Mononuclear cell (primary cell): ENCODE results near the gene CHST7. TPM values are rescaled to one million over a fixed set of nuclear protein-coding genes. Genes with fewer than 3 reads are reported as not detected.

ENCODE experiments used
- H3K27me3 ChIP-seq: 2 replicates; pipeline ENCODE4 v1.6.0; 2011; ENCODE audit warnings: low read length, control low read depth; ENCODE audit not compliant: insufficient read depth
- H3K4me1 ChIP-seq: 2 replicates; pipeline ENCODE4 v1.5.1; 2011; ENCODE audit warnings: mild to moderate bottlenecking, low read length, control low read depth; ENCODE audit not compliant: insufficient read depth
- H3K4me3 ChIP-seq: 2 replicates; pipeline ENCODE4 v1.5.1; 2011; ENCODE audit warnings: mild to moderate bottlenecking, low read length, moderate library complexity
- H3K9me3 ChIP-seq: 2 replicates; pipeline ENCODE4 v1.5.1; 2011; ENCODE audit warnings: low read depth, mild to moderate bottlenecking, control low read depth, low read length
- total RNA-seq: library from RNA; depleted of rRNA; stranded (reverse); fragments of >200 nt; gene quantifications from one replicate; pipeline ENCODE4 v1.2.3, GENCODE V29; 2012

CHST7 gene
- total RNA-seq, 1 donor, result 24.7 TPM

DNA sequence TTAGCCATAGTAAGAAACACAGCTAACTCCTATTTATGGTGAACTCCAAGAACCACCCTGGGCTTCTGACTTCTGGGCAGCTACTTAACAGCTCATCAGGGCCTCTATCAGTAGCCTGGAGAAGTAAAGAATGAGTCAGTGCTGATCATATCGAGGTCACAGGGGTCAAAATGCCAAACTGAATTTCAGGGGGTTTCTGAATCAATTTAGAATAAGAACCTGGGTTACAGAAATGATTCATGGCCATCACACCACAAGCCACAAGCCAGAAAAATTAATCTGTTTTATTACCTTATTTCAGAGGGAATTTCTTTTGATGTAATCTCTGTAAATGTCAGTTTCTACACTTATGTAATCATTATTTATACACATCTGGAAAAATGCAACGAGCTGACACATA lies 64.4 kb downstream of the CHST7 start:
- Histone ChIP-seq H3K9me3 (no peaks in the 10 kb centered on the region), H3K27me3 (no peaks in the 10 kb centered on the region), H3K4me3 (no peak overlapping the region), H3K4me1 (no peaks in the 10 kb centered on the region)

DNA sequence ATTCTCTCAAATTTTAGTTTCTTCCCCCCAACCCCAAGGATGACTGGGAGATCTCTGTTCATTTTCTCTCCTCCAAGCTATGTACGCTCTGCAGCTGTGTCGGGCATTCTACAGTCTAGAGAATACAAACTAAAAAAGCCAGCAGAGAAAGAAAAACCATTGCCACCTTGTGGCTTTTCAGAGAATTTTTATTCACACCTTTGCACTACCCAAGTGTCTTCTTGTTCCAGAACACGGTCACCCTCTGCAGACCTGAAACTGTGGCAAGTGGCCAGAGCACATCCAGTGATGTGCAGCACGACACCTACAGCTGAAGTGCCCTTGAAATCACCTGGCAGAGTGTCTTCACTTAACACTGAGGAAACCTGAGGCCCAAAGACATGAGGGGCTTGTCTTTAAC lies 68.6 kb downstream of the CHST7 start:
- Histone ChIP-seq H3K4me1 (no peaks in the 10 kb centered on the region), H3K9me3 (no peaks in the 10 kb centered on the region), H3K4me3 (no peak overlapping the region), H3K27me3 (no peaks in the 10 kb centered on the region)

DNA sequence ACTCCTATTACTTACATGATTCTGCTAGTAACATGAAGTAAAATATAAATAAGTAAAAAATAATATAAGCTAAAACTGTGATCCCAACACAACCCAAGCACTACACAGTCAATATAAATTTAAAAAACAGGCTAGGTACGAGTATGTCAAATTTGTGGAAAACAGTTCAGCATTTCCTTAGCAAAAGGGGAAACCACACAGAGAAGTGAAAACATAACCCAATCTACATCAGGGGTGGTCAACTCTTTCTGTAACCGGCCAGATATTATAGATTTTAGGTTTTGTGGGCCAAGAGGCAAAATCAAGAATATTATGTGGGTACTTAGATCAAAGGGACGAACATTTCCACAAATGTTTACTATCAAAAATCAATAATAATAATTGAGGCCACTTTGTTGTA lies 70.1 kb downstream of the CHST7 start:
- no peak overlapping the region for H3K4me3 ChIP-seq
- no peaks in the 10 kb centered on the region for H3K4me1 ChIP-seq
- no peaks in the 10 kb centered on the region for H3K9me3 ChIP-seq
- no peaks in the 10 kb centered on the region for H3K27me3 ChIP-seq

DNA sequence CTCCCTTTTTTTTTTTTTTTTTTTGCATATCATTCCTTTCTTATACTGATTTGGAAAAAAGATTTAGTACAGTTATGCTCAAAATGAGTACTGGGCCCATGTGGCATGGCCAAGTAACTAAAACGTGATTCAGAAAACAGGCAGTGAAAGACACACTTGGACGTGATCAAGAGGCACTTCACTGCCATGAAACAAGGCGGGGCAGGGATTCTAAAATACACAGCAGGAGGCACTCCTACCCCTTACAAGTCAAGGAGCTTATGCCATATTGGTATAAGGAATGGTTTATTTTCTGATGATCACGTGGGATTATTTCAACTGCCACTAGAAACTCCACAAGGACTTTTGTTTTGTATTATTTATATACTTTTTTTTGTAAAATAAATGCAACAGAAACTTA lies 72.0 kb downstream of the CHST7 start:
- no peak overlapping the region for H3K4me3 ChIP-seq
- H3K4me1 ChIP-seq, result peaks cover 15% of the 10 kb centered on the region
- H3K9me3 ChIP-seq, result no peaks in the 10 kb centered on the region
- H3K27me3 ChIP-seq, result no peaks in the 10 kb centered on the region

DNA sequence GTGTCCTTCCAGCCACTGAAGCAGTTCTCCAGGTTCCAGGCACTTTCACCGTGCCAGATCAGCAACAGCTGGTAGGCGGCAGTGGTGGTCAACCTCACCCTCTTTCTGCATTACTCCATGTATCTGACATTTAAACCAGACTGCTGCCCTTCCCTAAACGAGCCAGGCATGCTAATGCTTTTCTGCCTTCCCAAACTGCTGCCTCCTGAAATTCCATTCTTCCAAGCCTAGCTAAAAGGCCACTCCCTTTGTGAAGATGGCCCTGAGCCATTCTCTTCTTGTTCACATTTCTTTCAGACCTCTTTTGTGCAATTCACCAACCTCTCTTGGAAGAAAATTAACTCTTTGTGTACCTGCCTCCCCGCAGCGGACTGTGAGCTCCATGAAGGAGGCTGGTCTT lies 73.7 kb downstream of the CHST7 start:
- no peaks in the 10 kb centered on the region for H3K9me3 ChIP-seq
- no peaks in the 10 kb centered on the region for H3K27me3 ChIP-seq
- no peak overlapping the region for H3K4me3 ChIP-seq
- H3K4me1 ChIP-seq, result peaks cover 23% of the 10 kb centered on the region

Other genes with a start within 250 kb of the CHST7 start
- gene ZNF674, start 28.3 kb upstream of the CHST7 start, total RNA-seq, result 0.94 TPM
- gene SLC9A7, start 185.4 kb downstream of the CHST7 start, total RNA-seq, result 12.5 TPM